Keratinocyte (primary cell): Measurements from ENCODE around the gene FSIP1.

Experiments
- CTCF ChIP-seq, 3 experiments: IDR thresholded peaks in 1 of 3; conservative IDR thresholded peaks in 1 of 3; optimal IDR thresholded peaks in 1 of 3; 2 replicates in 2 of 3; 3 replicates in 1 of 3; pipeline versions ENCODE3 to v1.5.1; 2011; ENCODE audit warnings: low read length in 3 of 3, mild to moderate bottlenecking in 3 of 3, moderate library complexity in 2 of 3, control low read depth in 1 of 3, inconsistent platforms in 1 of 3; ENCODE audit not compliant: insufficient read depth in 2 of 3; ENCODE audit errors: extremely low read depth in 1 of 3
- EZH2 ChIP-seq: IDR thresholded peaks from one replicate; pipeline ENCODE4 v1.6.1; 2012; ENCODE audit warnings: inconsistent platforms, mild to moderate bottlenecking, low read length, moderate library complexity

DNA sequence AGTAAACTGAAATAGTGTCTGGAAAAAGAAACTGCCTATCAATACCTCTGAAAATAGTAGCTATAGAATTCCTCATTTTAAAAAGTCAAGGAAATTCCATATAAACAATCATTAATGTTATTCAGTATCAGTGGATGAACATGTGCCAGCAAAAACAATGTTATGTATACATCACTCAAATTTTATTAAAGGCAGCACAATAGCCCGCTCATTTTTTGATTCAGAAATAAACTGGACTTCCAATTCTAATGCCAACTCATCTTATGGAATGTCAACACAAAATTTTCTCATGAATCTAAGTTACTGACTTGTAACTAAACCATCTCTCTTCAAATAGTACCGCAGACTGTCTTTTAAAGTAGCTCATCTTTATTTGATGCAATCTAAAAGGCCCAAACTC is 182.8 kb downstream of the FSIP1 start:
- TF ChIP-seq CTCF (optimal IDR thresholded peaks at IDR 0.05 in 1 of 3, IDR thresholded peaks at IDR 0.05 in 1 of 3, conservative IDR thresholded peaks at IDR 0.05 in 1 of 3; ENCODE audit: extremely low read depth in 1 of 3, insufficient read depth in 2 of 3, low read length in 3 of 3) (no peak), EZH2 (no peak)
